Activated B cell treated with CpG ODN at 0.5 μM for 24 hours (primary cell): ENCODE data around the gene ZSCAN20. TPM values are rescaled to one million over a fixed set of nuclear protein-coding genes. Genes with fewer than 3 reads are reported as not detected.
"Not testable (repeated sequence)": the region's sequence is repeated elsewhere in the genome, so short reads cannot be mapped to it uniquely, and the experiment has no call there.

ENCODE experiments used
- ATAC-seq: fragments of 200-7000 bp; cut with Tn5 transposase; one replicate; pipeline ENCODE4 v1.10.0; 2021; ENCODE audit warnings: low read depth, mild to moderate bottlenecking, moderate library complexity
- CTCF ChIA-PET: fragments of 350-600 bp; sonication (Branson Sonifier 250); formaldehyde crosslinking; loops from one replicate; lab custom pipeline; 2021; ENCODE audit warnings: antibody characterized with exemption; lab: Charles Lee
- POLR2A ChIA-PET: fragments of 350-600 bp; sonication (Branson Sonifier 250); formaldehyde crosslinking; loops from one replicate; lab custom pipeline; 2021; ENCODE audit warnings: antibody characterized with exemption; lab: Charles Lee
- DNase-seq: peaks from one replicate; pipeline ENCODE4 v3.0.0; 2022
- H3K27ac Mint-ChIP-seq: one replicate; pipeline ENCODE4 v1.8.0; 2020; ENCODE audit warnings: mixed read lengths
- H3K27me3 Mint-ChIP-seq: one replicate; pipeline ENCODE4 v1.8.0; 2021; ENCODE audit warnings: mixed read lengths
- H3K36me3 Mint-ChIP-seq: one replicate; pipeline ENCODE4 v1.8.0; 2021; ENCODE audit warnings: low read depth, mixed read lengths
- H3K4me1 Mint-ChIP-seq: one replicate; pipeline ENCODE4 v1.8.0; 2021; ENCODE audit warnings: mixed read lengths
- H3K4me3 Mint-ChIP-seq: one replicate; pipeline ENCODE4 v1.8.0; 2020; ENCODE audit warnings: mild to moderate bottlenecking, mixed read lengths
- H3K9me3 Mint-ChIP-seq: one replicate; pipeline ENCODE4 v1.8.0; 2020; ENCODE audit warnings: mixed read lengths
- intact Hi-C: fragments of 100-400 bp; cut with micrococcal nuclease; formaldehyde crosslinking; loops from one replicate; pipeline ENCODE4 v1.15.1; 2024
- total RNA-seq: library from RNA; stranded (reverse); gene quantifications from 2 replicates; pipeline ENCODE4 v1.2.3, GENCODE V29; 2022
- TF ChIP-seq, protein P1 (sequence below): fragments of 200-600 bp; IDR thresholded peaks from one replicate; pipeline ENCODE4 v1.8.0; 2022; ENCODE audit warnings: antibody characterized with exemption, mild to moderate bottlenecking

The ZSCAN20 gene
- total RNA-seq, 1 donor from 2014 or later = 3.6 TPM

- Mint-ChIP-seq H3K27ac (no peak overlapping the region), H3K4me1 (peaks cover 9% of the 10 kb centered on the region), H3K36me3 (no peaks in the 10 kb centered on the region), H3K9me3 (peaks cover 2% of the 10 kb centered on the region), H3K4me3 (no peak overlapping the region), H3K27me3 (no peaks in the 10 kb centered on the region)
- TF ChIP-seq, protein P1, sequence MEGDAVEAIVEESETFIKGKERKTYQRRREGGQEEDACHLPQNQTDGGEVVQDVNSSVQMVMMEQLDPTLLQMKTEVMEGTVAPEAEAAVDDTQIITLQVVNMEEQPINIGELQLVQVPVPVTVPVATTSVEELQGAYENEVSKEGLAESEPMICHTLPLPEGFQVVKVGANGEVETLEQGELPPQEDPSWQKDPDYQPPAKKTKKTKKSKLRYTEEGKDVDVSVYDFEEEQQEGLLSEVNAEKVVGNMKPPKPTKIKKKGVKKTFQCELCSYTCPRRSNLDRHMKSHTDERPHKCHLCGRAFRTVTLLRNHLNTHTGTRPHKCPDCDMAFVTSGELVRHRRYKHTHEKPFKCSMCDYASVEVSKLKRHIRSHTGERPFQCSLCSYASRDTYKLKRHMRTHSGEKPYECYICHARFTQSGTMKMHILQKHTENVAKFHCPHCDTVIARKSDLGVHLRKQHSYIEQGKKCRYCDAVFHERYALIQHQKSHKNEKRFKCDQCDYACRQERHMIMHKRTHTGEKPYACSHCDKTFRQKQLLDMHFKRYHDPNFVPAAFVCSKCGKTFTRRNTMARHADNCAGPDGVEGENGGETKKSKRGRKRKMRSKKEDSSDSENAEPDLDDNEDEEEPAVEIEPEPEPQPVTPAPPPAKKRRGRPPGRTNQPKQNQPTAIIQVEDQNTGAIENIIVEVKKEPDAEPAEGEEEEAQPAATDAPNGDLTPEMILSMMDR = no peak
- POLR2A ChIA-PET = no interaction called here
- DNase-seq (no peak), ATAC-seq (no peak)
- intact Hi-C loops = no loop called here
- CTCF ChIA-PET = no interaction called here
Measured at GRCh38 chr1:33502726-33503125, 30.3 kb downstream of the ZSCAN20 start.

DNA sequence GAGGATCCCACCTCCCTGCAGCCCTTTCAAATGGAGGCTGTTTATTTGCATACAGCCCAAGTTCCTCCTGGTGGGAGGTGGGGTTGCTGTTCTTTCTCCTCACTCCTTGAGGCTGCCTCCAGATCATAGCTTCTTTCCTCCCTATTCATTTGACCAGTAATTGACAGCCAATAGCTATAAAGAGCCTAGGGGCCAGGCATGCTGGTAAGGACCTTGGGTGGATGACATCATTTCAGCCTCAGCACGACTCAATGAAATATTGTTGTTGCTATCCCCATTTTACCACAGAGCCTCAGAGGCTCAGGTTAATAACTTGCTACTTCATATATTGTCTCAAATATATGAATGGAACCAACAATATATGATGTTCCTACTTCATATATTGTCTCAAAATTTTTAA is 31.1 kb downstream of the ZSCAN20 start:
- TF ChIP-seq, protein P1 = no peak
- peaks cover 9% of the 10 kb centered on the region for H3K4me1 Mint-ChIP-seq
- intact Hi-C loops = no loop called here
- no peak for DNase-seq
- H3K27me3 Mint-ChIP-seq = no peaks in the 10 kb centered on the region
- no peaks in the 10 kb centered on the region for H3K36me3 Mint-ChIP-seq
- ChIA-PET POLR2A (no interaction called here), CTCF (no interaction called here)
- H3K9me3 Mint-ChIP-seq = peaks cover 2% of the 10 kb centered on the region
- no peak overlapping the region for H3K4me3 Mint-ChIP-seq
- ATAC-seq = no peak
- H3K27ac Mint-ChIP-seq = no peak overlapping the region

DNA sequence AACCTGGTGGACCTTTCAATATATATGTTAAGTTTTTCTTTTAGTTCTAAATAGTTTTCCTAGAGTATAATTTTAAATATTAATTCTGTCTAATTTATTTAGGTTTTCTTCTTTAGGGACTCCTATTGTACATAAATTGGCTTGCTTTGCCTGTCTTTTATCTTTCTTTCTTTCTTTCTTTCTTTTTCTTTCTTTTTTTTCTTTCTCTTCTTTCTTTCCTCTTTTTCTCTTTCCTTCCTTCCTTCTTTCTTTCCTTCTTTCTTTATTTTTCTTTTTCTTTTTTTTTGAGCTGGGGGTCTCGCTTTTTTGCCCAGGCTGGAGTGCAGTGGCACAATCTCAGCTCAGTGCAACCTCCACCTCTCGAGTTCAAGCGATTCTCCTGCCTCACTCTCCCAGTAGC is 35.2 kb downstream of the ZSCAN20 start:
- no peaks in the 10 kb centered on the region for H3K36me3 Mint-ChIP-seq
- DNase-seq (no peak), ATAC-seq (no peak)
- H3K9me3 Mint-ChIP-seq = no peaks in the 10 kb centered on the region
- intact Hi-C loops = no loop called here
- CTCF ChIA-PET = no interaction called here
- no peak overlapping the region for H3K27ac Mint-ChIP-seq
- POLR2A ChIA-PET = no interaction called here
- H3K4me3 Mint-ChIP-seq = no peak overlapping the region
- no peaks in the 10 kb centered on the region for H3K4me1 Mint-ChIP-seq
- TF ChIP-seq, protein P1 = no peak
- peaks cover 5% of the 10 kb centered on the region for H3K27me3 Mint-ChIP-seq

- H3K27me3 Mint-ChIP-seq = peaks cover 5% of the 10 kb centered on the region
- ATAC-seq = no peak
- no peaks in the 10 kb centered on the region for H3K36me3 Mint-ChIP-seq
- no peak overlapping the region for H3K4me3 Mint-ChIP-seq
- ChIA-PET CTCF (no interaction called here), POLR2A (no interaction called here)
- no peak for DNase-seq
- H3K9me3 Mint-ChIP-seq = no peaks in the 10 kb centered on the region
- H3K27ac Mint-ChIP-seq = no peak overlapping the region
- H3K4me1 Mint-ChIP-seq = no peaks in the 10 kb centered on the region
- TF ChIP-seq, protein P1 = no peak
- intact Hi-C loops = no loop called here
Measured at GRCh38 chr1:33508151-33508550, 35.7 kb downstream of the ZSCAN20 start.

- H3K4me1 Mint-ChIP-seq, ATAC-seq, H3K27me3 Mint-ChIP-seq, DNase-seq, H3K27ac Mint-ChIP-seq, intact Hi-C loops, CTCF ChIA-PET, H3K9me3 Mint-ChIP-seq, H3K4me3 Mint-ChIP-seq, H3K36me3 Mint-ChIP-seq, POLR2A ChIA-PET: not testable (repeated sequence)
Measured at GRCh38 chr1:33509276-33509675, 36.8 kb downstream of the ZSCAN20 start.
